SK-N-SH treated with all-trans-retinoic acid at 6 μM for 48 hours (cell line): ENCODE data around the gene OR1M1.
"Not testable (repeated sequence)": the region's sequence is repeated elsewhere in the genome, so short reads cannot be mapped to it uniquely, and the experiment has no call there.

Experiments used
- ATAC-seq: fragments of 200-7000 bp; cut with Tn5 transposase; 3 replicates; pipeline ENCODE4 v1.9.1; 2020; ENCODE audit warnings: mild to moderate bottlenecking, moderate library complexity
- ARNTL ChIP-seq: fragments of 450-650 bp; formaldehyde crosslinking; IDR thresholded peaks from 2 replicates; pipeline ENCODE4 v1.5.0; 2020; ENCODE audit warnings: low read depth, mild to moderate bottlenecking, moderate library complexity, borderline replicate concordance
- BACH2 ChIP-seq: fragments of 250-450 bp; sonication (Bioruptor Pico); IDR thresholded peaks from 2 replicates; pipeline ENCODE4 v1.9.0; 2021; ENCODE audit warnings: mild to moderate bottlenecking, borderline replicate concordance
- CSDC2 ChIP-seq: fragments of 250-450 bp; sonication (Bioruptor Pico); IDR thresholded peaks from 2 replicates; pipeline ENCODE4 v1.5.0; 2020; ENCODE audit warnings: mild to moderate bottlenecking, moderate library complexity
- GLIS3 ChIP-seq: fragments of 250-450 bp; sonication (Bioruptor Pico); IDR thresholded peaks from 2 replicates; pipeline ENCODE4 v1.5.0; 2020; ENCODE audit warnings: mild to moderate bottlenecking, moderate library complexity
- ISL1 ChIP-seq: fragments of 250-450 bp; sonication (Bioruptor Pico); IDR thresholded peaks from 2 replicates; pipeline ENCODE4 v2.1.2; 2022; ENCODE audit warnings: mild to moderate bottlenecking, moderate library complexity
- OSR1 ChIP-seq: fragments of 250-450 bp; sonication (Bioruptor Pico); IDR thresholded peaks from 2 replicates; pipeline ENCODE4 v1.8.0; 2022; ENCODE audit warnings: moderate library complexity, mild to moderate bottlenecking, inconsistent platforms
- PPARA ChIP-seq: fragments of 250-450 bp; sonication (Bioruptor Pico); IDR thresholded peaks from 2 replicates; pipeline ENCODE4 v1.5.0; 2020; ENCODE audit warnings: mild to moderate bottlenecking, borderline replicate concordance
- RARB ChIP-seq: fragments of 250-450 bp; sonication (Bioruptor Pico); IDR thresholded peaks from 2 replicates; pipeline ENCODE4 v1.8.0; 2021; ENCODE audit warnings: mild to moderate bottlenecking, moderate library complexity
- SNAI2 ChIP-seq: fragments of 250-450 bp; sonication (Bioruptor Pico); IDR thresholded peaks from 2 replicates; pipeline ENCODE4 v1.5.0; 2020; ENCODE audit warnings: mild to moderate bottlenecking, moderate library complexity
- TCF4 ChIP-seq: fragments of 250-450 bp; sonication (Bioruptor Pico); IDR thresholded peaks from 2 replicates; pipeline ENCODE4 v1.8.0; 2021; ENCODE audit warnings: mild to moderate bottlenecking, moderate library complexity, borderline replicate concordance
- ZC3H10 ChIP-seq: fragments of 250-450 bp; sonication (Bioruptor Pico); IDR thresholded peaks from 2 replicates; pipeline ENCODE4 v1.5.1; 2021; ENCODE audit warnings: mild to moderate bottlenecking, moderate library complexity
- ZFP3 ChIP-seq: fragments of 250-450 bp; sonication (Bioruptor Pico); IDR thresholded peaks from 2 replicates; pipeline ENCODE4 v1.5.0; 2020; ENCODE audit warnings: mild to moderate bottlenecking, moderate library complexity
- ZFP30 ChIP-seq: fragments of 450-650 bp; formaldehyde crosslinking; IDR thresholded peaks from 2 replicates; pipeline ENCODE4 v1.5.0; 2022; ENCODE audit warnings: mild to moderate bottlenecking, moderate library complexity
- ZNF565 ChIP-seq: fragments of 450-650 bp; formaldehyde crosslinking; conservative IDR thresholded peaks from 2 replicates; pipeline ENCODE4 v1.5.0; 2020; ENCODE audit warnings: low read depth, mild to moderate bottlenecking, moderate library complexity
- ZNF70 ChIP-seq: fragments of 450-650 bp; formaldehyde crosslinking; IDR thresholded peaks from 2 replicates; pipeline ENCODE4 v1.5.0; 2020; ENCODE audit warnings: mild to moderate bottlenecking, moderate library complexity
- TF ChIP-seq, protein P1 (sequence below): fragments of 250-450 bp; sonication (Bioruptor Pico); IDR thresholded peaks from 2 replicates; pipeline ENCODE4 v1.8.0; 2021; ENCODE audit warnings: low read depth, mild to moderate bottlenecking, moderate library complexity, borderline replicate concordance
- TF ChIP-seq, protein P2 (sequence below): fragments of 250-450 bp; sonication (Bioruptor Pico); IDR thresholded peaks from 2 replicates; pipeline ENCODE4 v1.8.0; 2020; ENCODE audit warnings: mild to moderate bottlenecking, moderate library complexity, borderline replicate concordance
- TF ChIP-seq, protein P3 (sequence below): fragments of 250-450 bp; sonication (Bioruptor Pico); IDR thresholded peaks from 2 replicates; pipeline ENCODE4 v1.5.1; 2020; ENCODE audit warnings: low read depth, mild to moderate bottlenecking, moderate library complexity
- TF ChIP-seq, protein P4 (sequence below): fragments of 250-450 bp; sonication (Bioruptor Pico); IDR thresholded peaks from 2 replicates; pipeline ENCODE4 v1.5.1; 2021; ENCODE audit warnings: mild to moderate bottlenecking, moderate library complexity

OR1M1 gene

DNA sequence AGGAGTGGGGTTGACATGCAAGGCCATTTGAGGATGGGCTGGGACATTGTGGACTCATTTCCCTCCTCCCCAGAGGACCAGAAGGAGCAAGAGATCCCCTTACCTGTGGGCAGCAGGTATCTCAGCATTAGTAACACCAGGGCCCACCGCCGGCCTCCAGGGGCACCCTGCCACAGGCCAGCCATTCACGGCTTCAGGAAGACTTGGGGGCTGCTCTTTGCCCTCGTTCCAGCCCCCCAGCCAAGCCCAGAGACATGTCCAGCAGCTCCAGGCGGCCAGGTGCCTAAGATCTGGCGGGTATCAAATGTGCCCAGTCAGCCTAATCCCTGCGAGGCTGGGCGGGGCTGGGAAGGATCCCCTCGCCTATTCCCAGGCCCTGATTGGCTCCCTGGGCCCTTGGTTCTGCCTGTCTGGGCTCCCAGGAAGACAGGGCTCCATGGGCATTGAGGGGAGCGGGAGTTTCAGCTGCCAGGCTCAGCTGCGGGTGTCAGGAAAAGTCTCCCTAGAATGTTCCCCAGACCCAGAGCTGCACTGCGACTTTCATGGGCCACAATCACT, 21.3 kb upstream of the OR1M1 start (continued):
- TF ChIP-seq, protein P1, sequence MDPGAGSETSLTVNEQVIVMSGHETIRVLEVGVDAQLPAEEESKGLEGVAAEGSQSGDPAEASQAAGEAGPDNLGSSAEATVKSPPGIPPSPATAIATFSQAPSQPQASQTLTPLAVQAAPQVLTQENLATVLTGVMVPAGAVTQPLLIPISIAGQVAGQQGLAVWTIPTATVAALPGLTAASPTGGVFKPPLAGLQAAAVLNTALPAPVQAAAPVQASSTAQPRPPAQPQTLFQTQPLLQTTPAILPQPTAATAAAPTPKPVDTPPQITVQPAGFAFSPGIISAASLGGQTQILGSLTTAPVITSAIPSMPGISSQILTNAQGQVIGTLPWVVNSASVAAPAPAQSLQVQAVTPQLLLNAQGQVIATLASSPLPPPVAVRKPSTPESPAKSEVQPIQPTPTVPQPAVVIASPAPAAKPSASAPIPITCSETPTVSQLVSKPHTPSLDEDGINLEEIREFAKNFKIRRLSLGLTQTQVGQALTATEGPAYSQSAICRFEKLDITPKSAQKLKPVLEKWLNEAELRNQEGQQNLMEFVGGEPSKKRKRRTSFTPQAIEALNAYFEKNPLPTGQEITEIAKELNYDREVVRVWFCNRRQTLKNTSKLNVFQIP (CRISPR knock-in tag) = no peak
- no peak for TF ChIP-seq GLIS3 (CRISPR knock-in tag)
- no peak for TF ChIP-seq ZFP3
- TF ChIP-seq TCF4 (CRISPR knock-in tag) = no peak

DNA sequence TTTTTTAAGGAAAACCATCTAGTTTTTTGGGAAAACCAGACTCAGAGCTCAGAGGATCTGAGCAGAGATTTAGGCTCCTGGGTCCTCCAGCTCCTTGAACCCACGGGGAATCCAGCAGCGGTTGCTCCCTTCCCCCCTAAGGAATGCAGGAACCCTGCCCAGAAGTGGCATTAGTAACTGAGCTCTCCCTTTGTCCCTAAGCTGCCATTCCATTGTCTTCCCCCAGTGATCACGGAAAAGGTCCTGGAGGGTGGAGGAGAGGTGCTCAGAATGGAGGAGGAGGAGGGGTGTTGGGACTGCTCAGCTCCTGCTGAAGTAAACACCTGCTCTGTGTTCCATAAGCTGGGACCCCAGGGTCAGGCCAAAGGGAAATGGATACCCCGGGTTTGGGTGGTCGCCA, 16.8 kb upstream of the OR1M1 start:
- no peak for TF ChIP-seq TCF4 (CRISPR knock-in tag)
- TF ChIP-seq SNAI2 = no peak
- no peak for TF ChIP-seq OSR1 (CRISPR knock-in tag)
- no peak for TF ChIP-seq ZNF565 (CRISPR knock-in tag)
- TF ChIP-seq, protein P2, sequence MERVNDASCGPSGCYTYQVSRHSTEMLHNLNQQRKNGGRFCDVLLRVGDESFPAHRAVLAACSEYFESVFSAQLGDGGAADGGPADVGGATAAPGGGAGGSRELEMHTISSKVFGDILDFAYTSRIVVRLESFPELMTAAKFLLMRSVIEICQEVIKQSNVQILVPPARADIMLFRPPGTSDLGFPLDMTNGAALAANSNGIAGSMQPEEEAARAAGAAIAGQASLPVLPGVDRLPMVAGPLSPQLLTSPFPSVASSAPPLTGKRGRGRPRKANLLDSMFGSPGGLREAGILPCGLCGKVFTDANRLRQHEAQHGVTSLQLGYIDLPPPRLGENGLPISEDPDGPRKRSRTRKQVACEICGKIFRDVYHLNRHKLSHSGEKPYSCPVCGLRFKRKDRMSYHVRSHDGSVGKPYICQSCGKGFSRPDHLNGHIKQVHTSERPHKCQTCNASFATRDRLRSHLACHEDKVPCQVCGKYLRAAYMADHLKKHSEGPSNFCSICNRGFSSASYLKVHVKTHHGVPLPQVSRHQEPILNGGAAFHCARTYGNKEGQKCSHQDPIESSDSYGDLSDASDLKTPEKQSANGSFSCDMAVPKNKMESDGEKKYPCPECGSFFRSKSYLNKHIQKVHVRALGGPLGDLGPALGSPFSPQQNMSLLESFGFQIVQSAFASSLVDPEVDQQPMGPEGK = no peak
- TF ChIP-seq RARB (CRISPR knock-in tag) = no peak
- no peak for TF ChIP-seq ISL1 (CRISPR knock-in tag)
- no peak for TF ChIP-seq BACH2
- TF ChIP-seq, protein P3, sequence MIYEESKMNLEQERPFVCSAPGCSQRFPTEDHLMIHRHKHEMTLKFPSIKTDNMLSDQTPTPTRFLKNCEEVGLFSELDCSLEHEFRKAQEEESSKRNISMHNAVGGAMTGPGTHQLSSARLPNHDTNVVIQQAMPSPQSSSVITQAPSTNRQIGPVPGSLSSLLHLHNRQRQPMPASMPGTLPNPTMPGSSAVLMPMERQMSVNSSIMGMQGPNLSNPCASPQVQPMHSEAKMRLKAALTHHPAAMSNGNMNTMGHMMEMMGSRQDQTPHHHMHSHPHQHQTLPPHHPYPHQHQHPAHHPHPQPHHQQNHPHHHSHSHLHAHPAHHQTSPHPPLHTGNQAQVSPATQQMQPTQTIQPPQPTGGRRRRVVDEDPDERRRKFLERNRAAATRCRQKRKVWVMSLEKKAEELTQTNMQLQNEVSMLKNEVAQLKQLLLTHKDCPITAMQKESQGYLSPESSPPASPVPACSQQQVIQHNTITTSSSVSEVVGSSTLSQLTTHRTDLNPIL (CRISPR knock-in tag) = no peak
- no peak for TF ChIP-seq ARNTL (CRISPR knock-in tag)
- no peak for TF ChIP-seq ZC3H10 (CRISPR knock-in tag)
- TF ChIP-seq, protein P1 (CRISPR knock-in tag) = no peak
- no peak for TF ChIP-seq ZNF70 (CRISPR knock-in tag)
- TF ChIP-seq ZFP30 = no peak
- no peak for TF ChIP-seq PPARA (CRISPR knock-in tag)
- no peak for TF ChIP-seq CSDC2 (CRISPR knock-in tag)
- TF ChIP-seq, protein P4, sequence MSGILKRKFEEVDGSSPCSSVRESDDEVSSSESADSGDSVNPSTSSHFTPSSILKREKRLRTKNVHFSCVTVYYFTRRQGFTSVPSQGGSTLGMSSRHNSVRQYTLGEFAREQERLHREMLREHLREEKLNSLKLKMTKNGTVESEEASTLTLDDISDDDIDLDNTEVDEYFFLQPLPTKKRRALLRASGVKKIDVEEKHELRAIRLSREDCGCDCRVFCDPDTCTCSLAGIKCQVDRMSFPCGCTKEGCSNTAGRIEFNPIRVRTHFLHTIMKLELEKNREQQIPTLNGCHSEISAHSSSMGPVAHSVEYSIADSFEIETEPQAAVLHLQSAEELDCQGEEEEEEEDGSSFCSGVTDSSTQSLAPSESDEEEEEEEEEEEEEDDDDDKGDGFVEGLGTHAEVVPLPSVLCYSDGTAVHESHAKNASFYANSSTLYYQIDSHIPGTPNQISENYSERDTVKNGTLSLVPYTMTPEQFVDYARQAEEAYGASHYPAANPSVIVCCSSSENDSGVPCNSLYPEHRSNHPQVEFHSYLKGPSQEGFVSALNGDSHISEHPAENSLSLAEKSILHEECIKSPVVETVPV (CRISPR knock-in tag) = no peak
- no peak for ATAC-seq

DNA sequence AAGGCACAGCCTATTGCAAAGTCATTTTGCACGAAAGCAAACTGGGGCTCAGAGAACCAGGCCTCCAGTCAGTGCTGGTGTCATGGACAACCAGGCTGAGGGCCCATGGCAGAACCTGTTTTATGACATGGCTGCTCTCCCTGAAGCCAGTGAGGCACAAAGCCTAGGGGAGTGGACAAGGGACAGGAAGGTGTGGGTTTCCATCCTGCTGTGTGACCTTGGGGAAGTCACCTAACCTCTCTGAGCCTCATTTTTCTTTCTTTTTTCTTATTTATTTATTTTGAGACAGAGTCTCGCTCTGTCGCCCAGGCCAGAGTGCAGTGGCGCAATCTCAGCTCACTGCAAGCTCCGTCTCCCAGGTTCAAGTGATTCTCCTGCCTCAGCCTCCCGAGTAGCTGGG, 15.1 kb upstream of the OR1M1 start:
- ATAC-seq = not testable (repeated sequence)

DNA sequence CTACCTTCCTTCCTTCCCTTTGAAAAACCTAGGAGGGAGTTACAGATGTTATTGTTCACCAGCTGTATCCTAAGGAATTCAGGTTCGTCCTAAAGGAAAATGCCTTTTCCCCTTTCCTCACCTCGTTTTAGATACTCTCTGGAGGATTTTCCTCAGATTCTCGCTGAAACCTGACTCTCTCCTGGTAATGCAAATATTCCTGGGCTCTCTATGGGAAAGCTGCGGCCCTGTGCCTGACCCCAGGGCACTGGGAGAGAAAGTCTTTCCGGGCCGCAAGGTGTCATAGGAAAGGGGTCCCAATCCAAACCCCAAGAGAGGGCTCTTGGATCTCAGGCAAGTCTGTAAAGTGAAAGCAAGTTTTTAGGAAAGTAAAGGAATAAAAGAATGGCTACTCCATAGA, 13.1 kb upstream of the OR1M1 start:
- no peak for ATAC-seq
- TF ChIP-seq, protein P4 (CRISPR knock-in tag) = no peak
- TF ChIP-seq ARNTL (CRISPR knock-in tag) = no peak
